ENCODE measurements around the gene MED13L.
"Not testable (repeated sequence)": the region's sequence is repeated elsewhere in the genome, so short reads cannot be mapped to it uniquely, and the experiment has no call there.

Gene MED13L

GRCh38 chr12:116247377-116247776, 30.1 kb downstream of the MED13L start:
- H3K27ac ChIP-seq = no peak overlapping the region
- TF ChIP-seq CTCF (IDR thresholded peaks at IDR 0.05) (no peak), ZFX (IDR thresholded peaks at IDR 0.05; ENCODE audit: borderline replicate concordance) (no peak)

GRCh38 chr12:116246490-116247179, 30.9 kb downstream of the MED13L start:
- no peak overlapping the region for H3K27ac ChIP-seq
- TF ChIP-seq ZFX (IDR thresholded peaks at IDR 0.05; ENCODE audit: borderline replicate concordance) (no peak), CTCF (IDR thresholded peaks at IDR 0.05) (no peak)

GRCh38 chr12:116245189-116245588, 32.3 kb downstream of the MED13L start:
- TF ChIP-seq ZFX (IDR thresholded peaks at IDR 0.05; ENCODE audit: borderline replicate concordance) (no peak), CTCF (IDR thresholded peaks at IDR 0.05) (no peak)
- no peak overlapping the region for H3K27ac ChIP-seq

- TF ChIP-seq CTCF (IDR thresholded peaks at IDR 0.05) (no peak), ZFX (IDR thresholded peaks at IDR 0.05; ENCODE audit: borderline replicate concordance) (no peak)
- no peak overlapping the region for H3K27ac ChIP-seq
Observed at GRCh38 chr12:116244474-116245090, 32.9 kb downstream of the MED13L start.

- no peak overlapping the region for H3K27ac ChIP-seq
- TF ChIP-seq CTCF (IDR thresholded peaks at IDR 0.05) = no peak
- no peak for TF ChIP-seq ZFX (IDR thresholded peaks at IDR 0.05; ENCODE audit: borderline replicate concordance)
Observed at GRCh38 chr12:116244001-116244400, 33.5 kb downstream of the MED13L start.

GRCh38 chr12:116242740-116243139, 34.8 kb downstream of the MED13L start:
- TF ChIP-seq ZFX (IDR thresholded peaks at IDR 0.05; ENCODE audit: borderline replicate concordance) (no peak), CTCF (IDR thresholded peaks at IDR 0.05) (no peak)
- H3K27ac ChIP-seq = no peak overlapping the region

- TF ChIP-seq ZFX (IDR thresholded peaks at IDR 0.05; ENCODE audit: borderline replicate concordance) (no peak), CTCF (IDR thresholded peaks at IDR 0.05) (no peak)
- H3K27ac ChIP-seq = no peak overlapping the region
Observed at GRCh38 chr12:116241157-116241759, 36.2 kb downstream of the MED13L start.

GRCh38 chr12:116238570-116239119, 38.8 kb downstream of the MED13L start:
- H3K27ac ChIP-seq = not testable (repeated sequence)

Measured in 22Rv1 (cell line).